KOPT-K1 (cell line): ENCODE results near the gene LATS2.

Source experiments
- H3K27ac ChIP-seq: fragments of 200-600 bp; sonication (generic); 2 replicates; pipeline ENCODE4 v1.5.1; 2016; ENCODE audit warnings: antibody characterized with exemption, mild to moderate bottlenecking, low read depth, low read length; ENCODE audit not compliant: poor library complexity, severe bottlenecking
- H3K36me3 ChIP-seq: fragments of 200-600 bp; sonication (generic); 2 replicates; pipeline ENCODE4 v1.5.1; 2017; ENCODE audit warnings: antibody characterized with exemption, mild to moderate bottlenecking, low read length, moderate library complexity; ENCODE audit not compliant: insufficient read depth
- H3K9me3 ChIP-seq: fragments of 200-600 bp; sonication (generic); 2 replicates; pipeline ENCODE4 v1.5.1; 2017; ENCODE audit warnings: antibody characterized with exemption, low read length, mild to moderate bottlenecking; ENCODE audit not compliant: insufficient read depth, poor library complexity, severe bottlenecking

Gene LATS2

GRCh38 chr13:21061029-21061763, at the start of gene LATS2:
Gene LATS2 (minus strand): TSS chr13:21061586. CDS start chr13:21046026, 15,560 bp downstream.
- Histone ChIP-seq H3K9me3 (no peaks in the 10 kb centered on the region), H3K36me3 (no peaks in the 10 kb centered on the region), H3K27ac (no peak within 1 kb of the TSS)

DNA sequence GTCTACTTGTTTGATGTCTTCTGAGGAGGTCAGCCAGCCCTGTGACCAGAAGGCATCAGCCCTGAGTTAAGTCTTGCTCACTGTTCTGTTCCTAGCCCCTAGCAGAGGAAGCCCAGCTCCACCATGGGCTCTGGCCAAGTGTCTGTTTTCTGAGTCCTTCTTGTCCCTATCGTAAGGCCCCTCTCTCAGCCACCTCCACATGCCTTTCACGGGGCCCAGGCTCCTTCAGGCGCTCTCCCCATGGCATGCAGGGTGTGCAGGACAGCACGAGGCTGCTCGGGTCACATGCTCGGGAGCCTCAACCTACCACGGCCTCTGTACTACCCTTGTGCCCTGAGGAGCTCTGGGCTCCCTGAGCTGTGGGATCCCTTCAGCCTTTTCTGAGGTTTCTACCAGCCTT, 47.8 kb upstream of the LATS2 start:
- H3K27ac ChIP-seq = no peak overlapping the region
- H3K36me3 ChIP-seq = no peaks in the 10 kb centered on the region
- no peaks in the 10 kb centered on the region for H3K9me3 ChIP-seq

DNA sequence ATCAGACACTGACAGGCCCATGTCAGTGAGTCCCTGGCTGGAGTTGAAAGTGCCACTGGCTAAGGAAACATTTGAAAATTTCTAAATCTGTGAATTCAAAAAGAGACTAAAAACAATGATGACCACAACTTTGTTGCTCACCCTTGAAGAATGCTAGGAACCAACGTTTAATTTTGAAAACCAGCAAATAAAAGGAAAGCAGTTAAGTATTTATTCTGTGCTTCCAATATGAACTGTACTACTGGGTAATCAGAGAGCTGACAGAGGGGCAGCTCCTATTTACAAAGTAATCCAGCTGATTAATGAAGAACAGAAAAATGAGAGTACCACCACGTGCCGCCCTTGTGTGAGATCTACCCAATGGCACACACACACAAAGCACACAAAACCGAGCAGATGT, 44.7 kb upstream of the LATS2 start:
- no peak overlapping the region for H3K27ac ChIP-seq
- H3K36me3 ChIP-seq = no peaks in the 10 kb centered on the region
- H3K9me3 ChIP-seq = no peaks in the 10 kb centered on the region

DNA sequence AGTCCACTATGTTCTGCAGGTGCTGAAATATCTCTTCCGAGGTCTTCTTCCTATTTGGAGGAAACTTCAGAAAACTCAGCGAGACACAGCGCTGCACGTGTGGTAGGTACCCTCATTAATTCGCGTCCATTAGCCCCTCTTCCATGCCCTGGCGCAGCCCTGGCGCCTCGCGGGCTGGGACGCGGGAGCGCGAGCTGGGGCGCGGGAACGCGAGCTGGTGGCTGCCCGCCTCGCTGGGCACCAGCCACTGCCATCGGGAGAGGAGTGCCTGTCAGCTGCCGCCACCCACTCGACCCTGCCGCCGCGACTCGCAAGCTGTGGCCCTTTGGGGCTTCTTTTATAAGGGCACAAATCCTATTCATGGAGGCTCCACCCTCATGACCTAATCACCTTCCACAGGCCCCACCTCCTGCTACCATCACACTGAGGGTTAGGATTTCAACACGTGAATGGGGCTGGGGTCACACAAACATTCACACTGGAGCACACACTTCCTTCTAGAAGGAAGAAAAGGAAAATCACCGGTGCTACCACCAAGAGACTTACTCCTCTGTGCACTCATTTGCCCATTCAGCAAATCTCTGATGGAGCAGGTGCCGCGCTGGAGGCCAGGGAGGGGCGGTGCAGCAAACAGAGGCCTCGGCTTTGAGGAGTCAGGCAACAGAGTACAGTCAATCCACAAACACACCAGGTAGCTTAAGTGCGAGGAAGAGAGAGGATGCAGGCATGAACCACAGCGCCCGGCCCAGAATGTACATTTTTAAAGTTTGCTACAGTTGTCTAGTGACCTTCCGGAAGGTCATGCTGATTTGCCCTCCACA, 43.0 kb upstream of the LATS2 start:
- Histone ChIP-seq H3K9me3 (no peaks in the 10 kb centered on the region), H3K27ac (no peak overlapping the region), H3K36me3 (no peaks in the 10 kb centered on the region)

DNA sequence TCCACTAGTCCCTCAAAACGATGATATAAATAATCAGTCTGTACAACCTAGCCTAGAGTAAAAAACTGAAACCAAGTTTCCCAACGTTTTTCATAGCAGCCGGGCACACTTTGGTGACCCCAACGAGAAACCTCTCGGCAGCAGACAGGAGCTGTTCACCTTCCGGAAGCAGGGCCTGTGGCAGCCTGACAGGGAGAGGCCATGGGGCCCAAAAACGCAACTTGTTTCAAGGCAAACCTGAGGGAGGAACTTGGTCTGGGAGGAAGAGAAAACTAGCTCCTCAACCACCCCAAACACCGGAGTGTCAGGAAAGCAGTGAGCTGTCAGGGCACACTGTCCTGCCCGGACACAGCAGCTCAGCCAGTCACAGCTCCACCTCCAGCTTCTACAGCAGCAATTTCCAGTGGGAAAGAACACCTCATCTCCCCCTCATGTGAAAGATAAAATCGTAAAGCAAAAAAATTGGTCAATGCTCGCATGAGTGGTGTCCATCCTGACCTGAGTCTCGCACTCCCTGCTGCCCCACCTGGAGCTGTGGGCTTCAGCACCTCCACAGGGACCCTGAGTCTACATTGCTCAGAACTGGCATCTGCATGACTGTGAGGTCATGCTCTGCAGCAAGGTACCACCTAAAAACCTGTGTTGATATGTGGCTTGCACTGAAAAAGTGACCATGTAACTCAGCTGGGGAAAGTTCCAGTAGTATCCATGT, 40.6 kb upstream of the LATS2 start:
- no peak overlapping the region for H3K27ac ChIP-seq
- H3K36me3 ChIP-seq = no peaks in the 10 kb centered on the region
- no peaks in the 10 kb centered on the region for H3K9me3 ChIP-seq

GRCh38 chr13:21100994-21101757, 39.8 kb upstream of the LATS2 start:
- Histone ChIP-seq H3K9me3 (no peaks in the 10 kb centered on the region), H3K36me3 (no peaks in the 10 kb centered on the region), H3K27ac (no peak overlapping the region)

GRCh38 chr13:21100211-21100610, 38.8 kb upstream of the LATS2 start:
- H3K9me3 ChIP-seq = no peaks in the 10 kb centered on the region
- H3K27ac ChIP-seq = no peak overlapping the region
- no peaks in the 10 kb centered on the region for H3K36me3 ChIP-seq

GRCh38 chr13:21095311-21095710, 33.9 kb upstream of the LATS2 start:
- Histone ChIP-seq H3K36me3 (no peaks in the 10 kb centered on the region), H3K27ac (no peak overlapping the region), H3K9me3 (no peaks in the 10 kb centered on the region)

DNA sequence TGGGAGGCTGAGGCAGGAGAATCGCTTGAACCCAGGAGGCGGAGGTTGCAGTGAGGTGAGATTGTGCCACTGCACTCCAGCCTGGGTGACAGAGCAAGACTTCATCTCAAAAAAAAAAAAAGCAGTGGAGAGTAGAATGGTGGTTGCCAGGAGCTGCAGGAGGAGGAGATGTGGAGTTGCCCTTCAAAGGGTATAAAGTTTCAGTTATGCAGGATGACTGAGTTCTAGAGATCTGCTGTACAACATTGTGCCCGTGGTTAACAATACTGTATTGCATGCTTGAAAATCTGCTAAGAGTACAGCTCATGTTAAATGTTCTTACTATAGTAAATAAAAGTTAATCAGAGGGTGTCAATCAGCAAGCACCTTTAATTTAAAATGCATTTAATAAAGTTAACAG, 28.4 kb upstream of the LATS2 start:
- no peaks in the 10 kb centered on the region for H3K36me3 ChIP-seq
- H3K27ac ChIP-seq = no peak overlapping the region

GRCh38 chr13:21088534-21088933, 27.1 kb upstream of the LATS2 start:
- Histone ChIP-seq H3K36me3 (no peaks in the 10 kb centered on the region), H3K27ac (no peak overlapping the region)

More for the DNA sequence above, 28.4 kb upstream of the LATS2 start:
- no peaks in the 10 kb centered on the region for H3K9me3 ChIP-seq

GRCh38 chr13:21086929-21087328, 25.5 kb upstream of the LATS2 start:
- Histone ChIP-seq H3K27ac (no peak overlapping the region), H3K36me3 (no peaks in the 10 kb centered on the region), H3K9me3 (no peaks in the 10 kb centered on the region)

More at GRCh38 chr13:21088534-21088933, 27.1 kb upstream of the LATS2 start:
- no peaks in the 10 kb centered on the region for H3K9me3 ChIP-seq

DNA sequence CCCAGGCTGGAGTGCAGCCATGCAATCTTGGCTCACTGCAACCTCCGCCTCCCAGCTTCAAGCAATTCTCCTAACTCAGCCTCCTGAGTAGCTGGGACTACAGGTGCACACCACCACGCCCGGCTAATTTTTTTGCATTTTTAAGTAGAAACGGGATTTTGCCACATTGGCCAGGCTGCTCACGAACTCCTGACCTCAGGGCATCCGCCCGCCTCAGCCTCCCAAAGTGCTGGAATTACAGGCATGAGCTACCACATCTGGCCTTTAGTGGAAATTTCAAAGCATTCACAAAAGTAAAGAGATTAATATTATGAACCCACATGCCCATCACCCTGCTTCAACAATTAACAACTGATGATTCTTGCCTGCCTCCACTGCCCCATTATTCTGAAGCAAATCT, 20.5 kb upstream of the LATS2 start:
- Histone ChIP-seq H3K27ac (no peak overlapping the region), H3K36me3 (no peaks in the 10 kb centered on the region), H3K9me3 (no peaks in the 10 kb centered on the region)

GRCh38 chr13:21080593-21080891, 19.2 kb upstream of the LATS2 start:
- H3K9me3 ChIP-seq = no peaks in the 10 kb centered on the region
- H3K27ac ChIP-seq = no peak overlapping the region
- no peaks in the 10 kb centered on the region for H3K36me3 ChIP-seq

DNA sequence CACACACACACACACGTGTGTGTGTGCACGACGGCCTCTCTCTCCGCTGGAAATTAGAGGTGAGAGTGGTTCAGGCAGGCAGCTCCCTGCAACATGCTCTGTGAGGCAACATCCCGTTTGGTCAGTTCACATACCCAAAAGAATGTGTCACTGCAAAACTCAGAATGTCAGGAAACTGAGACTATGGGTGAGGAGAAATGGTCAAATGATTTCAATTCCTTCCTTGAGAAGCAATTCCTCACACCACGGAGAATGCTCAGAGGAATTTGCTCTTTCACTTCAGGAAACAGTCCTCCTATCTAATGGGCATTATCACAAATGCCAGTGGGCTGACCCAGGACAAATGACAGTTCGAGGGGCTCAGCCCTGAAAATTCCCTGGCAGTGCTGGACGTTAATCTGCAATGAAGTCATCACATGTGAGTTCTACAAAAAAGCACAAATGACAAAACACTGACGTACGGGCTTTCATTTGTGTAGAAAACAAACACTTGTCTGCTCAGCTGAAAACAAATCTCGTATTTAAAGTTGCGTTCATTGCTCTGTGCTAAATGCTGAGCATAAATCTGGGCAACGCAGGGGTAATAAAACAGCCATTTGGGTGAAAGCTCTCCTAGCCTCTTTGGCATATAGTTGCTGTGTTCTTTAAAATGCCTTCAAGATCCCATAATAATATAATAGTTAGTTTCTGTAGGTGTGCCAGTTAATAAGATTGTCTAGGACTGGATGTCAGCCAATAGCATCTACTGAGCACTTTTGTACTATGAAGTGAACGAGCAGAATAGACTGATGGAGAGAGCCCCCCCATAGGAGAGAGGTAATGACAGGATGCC, 18.6 kb upstream of the LATS2 start:
- Histone ChIP-seq H3K36me3 (no peaks in the 10 kb centered on the region), H3K9me3 (no peaks in the 10 kb centered on the region), H3K27ac (no peak overlapping the region)
